Stimulated activated CD4-positive, alpha-beta T cell treated with anti-CD3 and anti-CD28 coated beads, Interleukin-15, amount 100 ng/mL, for 24 hours (primary cell): ENCODE measurements around the gene DCN.

Source experiments
- DNase-seq: peaks from one replicate; pipeline ENCODE4 v3.0.0-alpha.2; 2020

DCN gene

GRCh38 chr12:91185421-91185820, 2.8 kb upstream of the DCN start:
- no peak for DNase-seq

GRCh38 chr12:91183551-91183950, 934 bp upstream of the DCN start:
- DNase-seq = no peak

- no peak for DNase-seq
Observed at GRCh38 chr12:91180582-91181395, 1.8 kb downstream of the DCN start.

- DNase-seq = no peak
Observed at GRCh38 chr12:91179966-91180561, 2.6 kb downstream of the DCN start.

- no peak for DNase-seq
Observed at GRCh38 chr12:91179315-91179714, 3.3 kb downstream of the DCN start.

GRCh38 chr12:91178781-91179180, 3.8 kb downstream of the DCN start:
- no peak for DNase-seq

- DNase-seq = no peak
Observed at GRCh38 chr12:91178139-91178561, 4.5 kb downstream of the DCN start.

- DNase-seq = no peak
Observed at GRCh38 chr12:91177381-91177780, 5.2 kb downstream of the DCN start.

- no peak for DNase-seq
Observed at GRCh38 chr12:91176915-91177314, 5.7 kb downstream of the DCN start.

- no peak for DNase-seq
Observed at GRCh38 chr12:91176358-91176757, 6.3 kb downstream of the DCN start.

- DNase-seq = no peak
Observed at GRCh38 chr12:91173124-91173523, 9.5 kb downstream of the DCN start.

- no peak for DNase-seq
Observed at GRCh38 chr12:91172096-91172495, 10.5 kb downstream of the DCN start.

- DNase-seq = no peak
Observed at GRCh38 chr12:91171476-91171875, 11.1 kb downstream of the DCN start.

GRCh38 chr12:91163116-91163515, 19.5 kb downstream of the DCN start:
- DNase-seq = no peak

- DNase-seq = no peak
Observed at GRCh38 chr12:91161009-91161408, 21.6 kb downstream of the DCN start.

- no peak for DNase-seq
Observed at GRCh38 chr12:91155990-91156389, 26.6 kb downstream of the DCN start.

- DNase-seq = no peak
Observed at GRCh38 chr12:91154131-91154530, 28.5 kb downstream of the DCN start.

- DNase-seq = no peak
Observed at GRCh38 chr12:91144053-91144452, 38.6 kb downstream of the DCN start.

- DNase-seq = no peak
Observed at GRCh38 chr12:91143206-91143605, 39.4 kb downstream of the DCN start.

GRCh38 chr12:91142221-91142631, 40.4 kb downstream of the DCN start:
- no peak for DNase-seq

- no peak for DNase-seq
Observed at GRCh38 chr12:91140026-91140931, 42.3 kb downstream of the DCN start.

- DNase-seq = no peak
Observed at GRCh38 chr12:91139286-91139685, 43.3 kb downstream of the DCN start.

GRCh38 chr12:91138337-91138920, 44.2 kb downstream of the DCN start:
- DNase-seq = no peak
